NCI-H1436 (cell line): ENCODE data around the gene BAX.

Experiments
- DNase-seq: peaks from one replicate; lab custom pipeline; 2025; lab: John Stamatoyannopoulos, UW

Gene BAX

DNA sequence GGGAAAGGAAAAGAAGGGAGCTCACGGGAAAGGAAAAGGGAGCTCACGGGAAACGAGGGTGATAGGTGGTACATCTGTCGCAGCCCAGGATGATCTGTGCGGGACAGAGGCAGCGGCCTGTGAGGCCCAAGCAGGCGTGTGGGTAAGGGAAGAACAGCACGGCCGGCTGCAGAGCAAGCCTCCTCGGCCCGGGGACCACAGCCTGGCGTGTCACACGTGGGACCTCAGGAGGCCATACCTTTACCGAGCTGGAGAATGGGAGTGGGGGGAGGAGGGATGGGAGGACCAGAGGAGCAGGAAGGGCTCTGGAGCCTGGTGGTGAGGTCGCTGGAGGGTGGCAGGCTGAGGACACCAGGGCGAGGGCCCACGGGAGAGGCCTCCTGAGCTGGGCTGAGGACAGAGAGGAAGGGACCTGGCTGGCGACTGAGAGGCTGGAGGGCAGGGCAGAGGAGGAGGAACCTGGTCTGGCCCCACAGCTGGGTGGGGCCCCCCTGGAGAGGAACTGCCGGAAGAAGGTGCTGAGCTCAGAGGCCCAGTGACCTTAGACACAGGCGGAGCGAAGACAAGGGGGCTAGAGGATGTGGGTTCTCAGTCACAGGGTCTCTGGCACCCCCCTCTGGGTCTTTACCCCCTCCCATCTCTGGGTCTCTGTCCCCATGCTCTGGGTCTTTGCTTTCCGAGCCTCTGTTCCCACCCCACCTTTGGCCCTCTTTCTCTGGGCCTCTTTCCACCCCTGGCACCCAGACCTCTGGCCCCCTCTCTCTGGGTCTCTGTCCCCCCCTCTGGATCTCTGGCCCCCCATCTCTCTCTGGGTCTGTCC, 7.6 kb downstream of the BAX start:
- no peak for DNase-seq

DNA sequence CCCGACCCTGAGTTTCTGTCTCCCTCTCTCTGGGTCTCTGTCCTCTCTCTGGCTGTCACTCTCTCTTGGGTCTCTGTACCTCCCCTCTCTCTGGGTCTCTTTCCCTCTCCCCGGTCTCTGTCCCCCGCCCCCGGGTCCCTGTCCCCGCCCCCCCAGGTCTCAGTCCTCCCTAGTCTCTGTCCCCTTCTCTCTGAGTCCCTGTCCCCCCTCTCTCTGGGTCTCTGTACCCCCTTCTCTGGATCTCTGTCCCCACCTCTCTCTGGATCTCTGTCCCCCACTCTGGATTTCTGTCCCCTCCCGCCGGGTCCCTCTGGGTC, 8.1 kb downstream of the BAX start:
- DNase-seq = no peak

DNA sequence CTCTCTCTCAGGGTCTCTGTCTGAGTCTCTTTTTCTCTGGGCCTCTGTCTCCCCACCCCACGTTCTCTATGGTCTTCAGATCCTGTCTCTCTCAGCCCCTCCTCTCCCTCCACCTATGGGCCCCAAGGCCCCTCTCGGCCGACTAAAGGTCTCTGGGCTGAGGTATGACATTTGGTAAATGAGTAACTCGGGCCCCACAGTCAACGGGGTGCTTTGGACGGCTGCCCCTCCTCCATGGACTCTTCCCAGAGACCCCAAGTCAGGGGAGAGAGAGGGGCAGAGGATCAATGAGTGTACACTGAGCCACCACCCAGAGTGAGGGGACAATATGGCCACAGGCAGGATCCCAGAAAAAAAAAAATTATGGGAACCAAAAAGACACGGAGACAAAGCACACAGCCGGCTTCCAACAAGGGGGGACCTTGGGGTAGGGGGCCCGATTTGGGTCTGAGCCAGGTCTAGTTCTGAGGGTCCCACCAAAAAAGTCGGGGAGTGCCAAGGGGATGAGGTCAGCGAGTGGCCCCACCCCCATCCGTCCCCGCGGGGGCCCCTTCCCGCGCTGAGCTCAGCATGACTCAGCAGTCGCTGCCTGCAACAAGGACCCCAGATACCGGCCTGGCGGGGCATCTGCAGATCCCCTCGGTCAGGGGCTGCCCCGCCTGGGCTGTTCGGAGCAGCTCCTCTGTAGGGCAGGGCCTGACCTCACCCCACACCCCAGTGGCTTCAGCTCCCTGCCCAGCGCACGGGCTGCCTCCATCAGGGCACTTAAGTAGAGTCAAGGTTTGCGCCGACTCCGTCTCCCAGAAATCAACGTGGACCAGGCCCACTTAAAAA, 8.9 kb downstream of the BAX start:
- peak; percentile 59 for DNase-seq

DNA sequence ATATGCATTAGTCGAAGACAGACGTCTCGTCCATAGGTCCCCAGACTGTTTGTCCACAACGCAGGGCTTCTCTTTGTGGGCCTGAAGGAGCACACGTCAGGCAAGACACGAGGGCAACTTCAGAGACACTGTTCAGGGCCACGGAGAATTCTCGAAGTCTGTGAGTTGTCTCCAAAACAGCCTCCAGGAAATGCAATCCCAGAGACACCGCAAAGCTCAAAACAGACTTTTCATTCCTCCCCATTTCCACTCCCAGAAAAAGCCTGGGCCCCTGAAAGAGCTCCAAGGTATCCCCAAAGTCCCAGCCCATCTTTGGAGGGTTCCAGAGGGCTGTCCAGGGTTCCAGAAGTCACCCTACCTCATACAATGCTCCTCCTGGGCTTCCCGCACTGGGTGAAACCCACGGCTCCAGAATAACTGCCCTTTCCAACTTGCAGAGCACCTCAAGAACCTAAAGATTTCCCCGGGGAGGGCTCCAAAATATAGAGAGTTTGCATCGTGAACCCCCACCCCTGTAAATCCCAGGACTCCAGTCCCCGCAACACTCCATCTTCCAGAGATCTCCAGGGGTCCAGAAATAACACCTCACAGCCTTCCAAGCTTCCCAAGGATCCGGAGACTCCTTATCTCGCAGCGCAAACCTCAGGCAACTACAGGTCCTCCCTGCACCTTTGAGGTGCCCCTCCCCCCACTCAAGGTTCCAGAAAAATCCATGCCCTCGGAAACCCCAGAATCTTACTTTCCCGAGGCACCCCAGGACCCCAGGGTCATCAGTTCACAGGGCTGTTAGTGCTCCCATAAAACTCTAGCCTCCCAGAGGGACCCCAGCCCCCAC, 9.7 kb downstream of the BAX start:
- DNase-seq = no peak

DNA sequence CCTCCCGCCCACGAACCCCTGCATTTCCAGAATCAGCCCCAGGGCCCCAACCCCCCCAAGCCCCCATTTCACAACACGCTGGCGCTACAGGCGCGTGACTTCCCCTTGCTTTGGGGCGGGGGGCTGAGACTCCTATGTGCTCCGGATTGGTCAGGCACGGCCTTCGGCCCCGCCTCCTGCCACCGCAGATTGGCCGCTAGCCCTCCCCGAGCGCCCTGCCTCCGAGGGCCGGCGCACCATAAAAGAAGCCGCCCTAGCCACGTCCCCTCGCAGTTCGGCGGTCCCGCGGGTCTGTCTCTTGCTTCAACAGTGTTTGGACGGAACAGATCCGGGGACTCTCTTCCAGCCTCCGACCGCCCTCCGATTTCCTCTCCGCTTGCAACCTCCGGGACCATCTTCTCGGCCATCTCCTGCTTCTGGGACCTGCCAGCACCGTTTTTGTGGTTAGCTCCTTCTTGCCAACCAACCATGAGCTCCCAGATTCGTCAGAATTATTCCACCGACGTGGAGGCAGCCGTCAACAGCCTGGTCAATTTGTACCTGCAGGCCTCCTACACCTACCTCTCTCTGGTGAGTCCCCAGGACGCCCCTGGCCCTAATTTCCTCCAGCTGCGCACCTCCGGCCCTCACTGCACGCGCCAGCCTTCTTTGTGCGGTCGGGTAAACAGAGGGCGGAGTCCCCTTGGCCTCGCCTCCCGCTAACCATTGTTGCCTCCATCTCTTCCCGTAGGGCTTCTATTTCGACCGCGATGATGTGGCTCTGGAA, 10.5 kb downstream of the BAX start, which contains the start of gene FTL:
Gene FTL (plus strand): TSS at position 270 of the 766 bp plus-strand sequence. CDS start 199 bp downstream, at position 469.
- peak; percentile 98 for DNase-seq

DNA sequence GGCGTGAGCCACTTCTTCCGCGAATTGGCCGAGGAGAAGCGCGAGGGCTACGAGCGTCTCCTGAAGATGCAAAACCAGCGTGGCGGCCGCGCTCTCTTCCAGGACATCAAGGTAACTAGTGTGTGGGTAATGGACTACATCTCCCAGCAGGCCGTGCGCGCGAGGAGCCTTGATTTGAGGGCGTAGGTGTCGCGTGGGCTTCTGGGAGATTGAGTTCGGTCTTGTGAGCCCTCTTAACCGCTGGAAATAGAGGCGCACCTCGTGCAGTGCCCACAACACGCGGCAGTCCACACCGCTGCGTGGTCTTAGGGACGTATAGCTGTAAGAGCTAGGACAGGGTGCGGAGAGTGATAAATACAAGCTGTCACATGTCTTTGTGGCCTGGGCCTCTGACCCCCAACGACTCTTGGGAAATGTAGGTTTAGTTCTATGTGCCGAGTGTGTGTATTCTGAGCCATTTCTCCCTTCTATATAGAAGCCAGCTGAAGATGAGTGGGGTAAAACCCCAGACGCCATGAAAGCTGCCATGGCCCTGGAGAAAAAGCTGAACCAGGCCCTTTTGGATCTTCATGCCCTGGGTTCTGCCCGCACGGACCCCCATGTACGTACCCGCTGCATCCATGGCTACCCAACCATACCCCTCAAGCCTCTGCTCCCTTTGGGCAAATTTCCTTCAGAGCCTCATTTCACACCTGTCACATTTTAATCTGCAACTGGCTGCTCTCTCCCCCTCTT, 11.3 kb downstream of the BAX start:
- DNase-seq = peak; percentile 82

DNA sequence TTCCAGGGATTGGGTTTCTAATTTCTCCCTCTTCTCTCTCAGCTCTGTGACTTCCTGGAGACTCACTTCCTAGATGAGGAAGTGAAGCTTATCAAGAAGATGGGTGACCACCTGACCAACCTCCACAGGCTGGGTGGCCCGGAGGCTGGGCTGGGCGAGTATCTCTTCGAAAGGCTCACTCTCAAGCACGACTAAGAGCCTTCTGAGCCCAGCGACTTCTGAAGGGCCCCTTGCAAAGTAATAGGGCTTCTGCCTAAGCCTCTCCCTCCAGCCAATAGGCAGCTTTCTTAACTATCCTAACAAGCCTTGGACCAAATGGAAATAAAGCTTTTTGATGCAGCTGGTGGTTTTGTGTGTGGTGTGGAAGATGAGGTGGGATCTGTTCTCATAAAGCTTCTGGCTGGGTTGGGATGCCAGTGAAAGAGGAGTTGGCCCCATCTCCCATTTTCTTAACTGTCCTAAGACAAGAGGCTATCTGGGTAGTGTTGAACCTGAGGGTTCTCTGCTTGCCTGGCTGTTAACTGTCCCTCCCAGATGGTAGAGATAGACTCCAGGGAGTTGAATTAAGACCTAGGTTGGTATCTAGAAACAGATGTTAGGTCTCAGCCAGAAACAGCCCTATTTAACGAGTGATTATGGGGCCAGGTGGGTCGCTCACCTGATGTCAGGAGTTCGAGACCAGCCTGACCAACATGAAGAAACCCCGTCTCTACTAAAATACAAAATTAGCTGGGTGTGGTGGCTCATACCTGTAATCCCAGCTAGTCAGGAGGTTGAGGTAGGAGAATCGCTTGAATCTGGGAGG, 12.1 kb downstream of the BAX start:
- DNase-seq = no peak

DNA sequence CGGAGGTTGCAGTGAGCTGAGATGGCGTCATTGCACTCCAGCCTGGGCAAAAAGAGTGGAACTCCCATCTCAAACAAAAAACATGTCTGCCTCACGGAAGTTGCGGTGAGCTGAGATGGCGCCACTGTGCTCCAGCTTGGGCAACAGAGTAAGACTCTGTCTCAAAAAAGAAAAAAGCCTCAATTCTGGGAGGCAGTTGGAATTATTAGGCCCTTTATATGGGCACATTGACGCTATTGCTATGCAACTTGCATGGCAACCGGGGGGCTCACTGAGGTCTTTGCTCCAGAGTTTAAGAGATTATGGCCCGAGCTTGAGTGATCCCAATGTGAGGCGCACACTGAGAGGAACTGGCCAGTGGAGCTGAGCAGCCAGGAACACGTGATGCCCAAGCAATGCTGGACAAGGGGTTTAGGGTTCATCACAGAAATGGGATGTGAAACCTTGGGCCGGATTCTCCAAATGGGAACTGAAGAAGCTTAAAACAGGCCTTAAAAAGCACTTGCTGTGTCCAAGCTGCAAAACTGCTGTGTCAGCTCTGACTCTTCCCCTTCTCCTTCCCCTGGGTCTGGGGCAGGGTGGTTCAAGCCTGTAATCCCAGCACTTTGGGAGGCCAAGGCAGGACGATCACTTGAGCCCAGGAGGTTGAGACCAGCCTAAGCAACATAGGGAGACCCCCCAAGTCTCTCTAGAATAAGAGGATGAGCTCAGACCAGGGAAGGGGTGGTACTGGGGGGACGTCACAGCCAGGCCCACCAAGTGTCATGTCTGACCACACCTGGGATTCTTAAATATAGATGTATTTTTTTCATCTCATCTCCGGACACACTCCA, 12.9 kb downstream of the BAX start:
- no peak for DNase-seq

DNA sequence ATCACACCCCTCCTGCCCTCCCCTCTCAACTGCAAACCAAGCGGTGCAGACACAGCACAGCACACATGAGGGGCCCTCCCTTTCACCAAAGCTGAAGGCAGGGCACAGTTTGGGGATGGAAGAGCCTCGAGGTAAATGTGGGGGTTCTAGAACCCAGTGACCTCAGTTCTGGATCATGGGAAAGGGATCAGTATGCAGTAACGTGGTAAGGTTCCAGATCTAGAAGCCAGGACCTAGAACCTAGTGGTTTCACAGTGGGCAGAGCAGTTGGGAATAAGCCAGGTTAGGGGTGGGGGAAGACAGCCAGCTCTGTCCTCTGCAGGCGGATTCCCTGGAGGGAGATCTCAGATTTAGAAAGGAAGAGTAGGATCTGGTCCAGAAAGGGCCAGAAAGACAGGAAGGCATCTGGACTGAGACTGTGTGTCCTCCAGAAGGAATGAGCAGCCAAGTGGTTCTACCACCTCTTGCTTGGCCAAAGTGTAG, 13.5 kb downstream of the BAX start:
- DNase-seq = no peak

DNA sequence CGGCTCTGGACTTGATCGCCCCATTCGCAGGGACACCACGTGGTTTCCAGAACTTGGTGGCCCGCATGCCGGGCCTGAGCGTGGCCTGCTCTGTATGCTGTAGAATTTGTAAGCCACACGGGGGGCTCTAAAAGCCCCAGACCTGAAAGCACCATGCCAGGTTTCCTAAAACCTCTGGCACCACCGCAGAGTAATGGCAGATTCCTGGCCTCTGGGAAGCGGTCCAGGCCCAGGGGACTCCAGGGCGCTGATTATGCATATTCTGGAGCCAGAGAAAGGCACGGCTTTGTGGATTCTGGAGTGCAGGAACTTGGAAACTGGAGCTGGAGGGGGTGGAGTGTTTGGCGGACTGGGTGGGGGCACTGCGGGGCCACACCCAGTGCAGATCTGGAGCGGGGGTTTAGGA, 14.1 kb downstream of the BAX start:
- DNase-seq = no peak

DNA sequence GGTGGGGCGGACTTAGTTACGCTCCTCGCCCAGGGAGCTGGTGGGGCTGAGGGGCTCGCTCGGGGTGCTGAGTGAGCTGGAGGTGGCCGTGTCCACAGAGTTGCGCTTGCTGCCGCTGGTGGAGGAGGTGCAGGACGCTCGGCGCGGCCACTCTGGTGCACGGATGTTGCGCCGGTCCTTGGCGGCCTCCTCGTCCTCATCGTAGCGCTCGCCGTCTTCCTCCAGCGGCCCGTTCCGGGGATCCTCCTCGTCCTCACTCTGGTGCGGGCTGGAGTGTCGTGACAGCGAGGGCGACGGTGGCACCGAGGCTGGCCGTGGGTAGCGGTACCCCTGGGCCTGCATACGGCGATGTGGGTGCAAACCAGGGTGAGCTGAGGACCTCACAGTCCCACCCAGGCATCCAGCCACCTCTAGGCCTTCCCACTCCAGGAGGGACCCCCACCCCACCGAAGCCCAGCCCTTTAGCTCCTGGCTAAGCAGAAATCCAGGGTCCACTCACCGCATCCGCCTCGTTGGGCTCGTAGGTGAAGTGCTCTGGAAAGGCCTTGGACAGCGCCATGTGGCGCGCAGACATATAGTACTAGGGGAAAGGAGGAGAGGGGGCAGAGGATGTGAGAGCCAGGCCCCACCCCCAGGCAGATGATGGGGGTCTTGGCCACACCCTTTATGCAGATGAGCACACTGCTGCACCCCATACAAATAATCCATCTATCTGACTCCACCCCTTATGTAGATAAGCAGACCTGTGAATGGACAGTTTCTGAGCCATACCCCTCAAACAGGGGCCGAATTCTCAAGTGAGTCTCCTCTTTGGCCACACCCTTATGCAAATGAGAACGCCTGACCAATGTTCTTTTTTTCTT, 14.8 kb downstream of the BAX start:
- no peak for DNase-seq

DNA sequence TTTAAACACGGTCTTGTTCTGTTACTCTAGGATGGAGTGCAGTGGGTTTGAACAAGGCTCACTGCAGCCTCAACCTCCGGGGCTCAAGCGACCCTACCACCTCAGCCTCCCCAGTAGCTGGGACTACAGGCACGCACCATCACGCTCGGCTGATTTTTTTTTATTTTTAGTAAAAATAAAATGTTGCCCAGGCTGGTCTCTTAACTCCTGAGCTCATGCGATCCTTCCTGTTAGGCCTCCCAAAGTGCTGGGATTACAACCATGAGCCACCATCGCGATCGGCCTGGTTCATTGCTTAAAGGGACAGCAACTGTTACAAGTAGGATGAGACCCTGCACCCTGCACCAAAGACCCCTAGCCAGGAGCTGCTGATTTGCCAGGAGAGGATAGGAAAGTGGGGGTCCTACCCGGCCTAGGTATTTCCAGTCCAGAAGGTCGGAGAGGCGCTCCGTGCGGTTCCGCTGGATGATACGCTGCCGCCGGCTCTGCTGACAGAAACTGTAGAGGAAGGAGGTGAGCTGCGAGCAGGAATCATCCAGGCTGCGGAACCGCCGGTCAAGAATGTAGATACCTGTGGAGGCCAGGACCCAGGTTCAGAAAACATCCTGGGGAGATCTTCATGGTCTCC, 15.6 kb downstream of the BAX start:
- DNase-seq = no peak

DNA sequence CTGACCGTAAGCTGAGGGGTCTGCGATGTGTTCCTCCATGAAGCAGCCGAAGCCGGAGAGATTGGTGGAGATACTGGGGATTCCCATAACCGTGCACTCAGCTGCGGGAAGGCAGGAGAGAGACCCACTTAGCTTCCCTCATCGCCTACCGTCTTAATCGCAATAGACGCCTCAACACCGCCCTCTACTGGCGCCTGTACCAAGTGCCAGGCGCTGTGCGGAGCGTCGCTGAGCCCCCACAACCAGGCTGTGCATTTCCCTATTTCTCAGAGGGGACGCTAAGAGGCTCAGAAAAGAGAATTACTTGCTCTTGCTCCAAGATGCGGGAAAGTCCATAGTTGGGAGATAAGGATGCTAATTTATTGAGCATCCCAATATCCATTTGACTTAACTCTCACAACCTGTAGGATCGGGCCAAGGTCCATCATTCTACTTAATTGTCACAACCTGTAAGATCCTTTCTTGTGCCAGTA, 16.3 kb downstream of the BAX start:
- DNase-seq = peak; percentile 82

DNA sequence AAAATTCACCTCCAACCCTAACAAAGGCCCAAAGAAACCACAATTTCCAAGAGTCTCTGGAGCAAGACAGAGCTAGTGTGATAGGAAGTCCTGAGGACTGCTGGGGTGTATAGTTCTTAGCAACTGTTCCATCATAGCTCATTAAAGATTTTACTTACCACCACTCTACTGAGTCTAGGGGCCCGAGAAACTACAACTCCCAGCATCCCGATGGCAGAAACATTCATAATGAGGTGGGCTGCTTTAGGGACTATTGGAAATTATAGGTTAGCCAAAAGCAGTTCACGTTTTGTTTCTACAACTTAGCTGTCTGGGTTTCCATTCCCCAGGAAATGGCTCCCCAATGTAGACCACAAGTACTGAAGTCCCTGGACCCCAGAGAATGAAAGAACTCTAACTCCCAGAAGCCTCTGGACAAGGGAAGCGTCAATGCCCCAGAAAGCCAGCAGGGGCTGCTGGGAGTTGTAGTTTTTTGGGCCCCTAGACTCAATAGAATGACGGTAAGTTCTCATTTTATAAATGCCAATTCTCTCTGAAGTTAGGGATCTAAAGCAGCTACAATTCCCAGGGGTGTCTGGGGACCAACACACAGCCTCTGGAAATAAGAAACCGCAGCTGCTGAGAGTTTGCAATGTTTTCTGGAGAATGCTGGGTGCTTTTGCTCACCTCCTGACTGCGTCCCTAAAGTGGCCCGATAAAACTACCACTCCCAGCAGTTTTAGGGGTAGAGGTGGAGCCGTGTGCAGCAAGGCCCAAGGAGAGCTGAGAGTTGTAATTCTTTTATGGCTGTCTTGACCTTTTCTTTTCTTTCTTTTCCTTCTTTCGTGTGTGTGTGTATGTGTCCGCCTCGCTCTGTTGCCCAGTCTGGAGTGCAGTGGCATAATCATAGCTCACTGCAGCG, 21.5 kb downstream of the BAX start:
- DNase-seq = no peak

DNA sequence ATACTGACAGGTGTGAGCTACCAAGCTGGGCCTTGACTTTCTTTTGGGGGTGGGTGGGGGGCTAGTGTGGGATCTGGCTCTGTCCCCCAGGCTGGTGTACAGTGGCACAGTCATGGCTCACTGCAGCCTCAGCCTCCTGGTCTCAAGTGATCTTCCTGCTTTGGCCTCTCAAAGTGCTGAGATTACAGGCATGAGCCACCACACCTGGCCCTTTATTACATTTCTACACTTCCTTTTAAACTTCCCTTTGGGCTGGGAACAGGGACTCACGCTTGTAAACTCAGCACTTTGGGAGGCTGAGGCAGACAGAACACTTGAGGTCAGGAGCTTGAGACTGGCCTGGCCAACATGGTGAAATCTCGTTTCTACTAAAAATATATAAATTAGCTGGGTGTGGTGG, 22.4 kb downstream of the BAX start:
- DNase-seq = no peak

DNA sequence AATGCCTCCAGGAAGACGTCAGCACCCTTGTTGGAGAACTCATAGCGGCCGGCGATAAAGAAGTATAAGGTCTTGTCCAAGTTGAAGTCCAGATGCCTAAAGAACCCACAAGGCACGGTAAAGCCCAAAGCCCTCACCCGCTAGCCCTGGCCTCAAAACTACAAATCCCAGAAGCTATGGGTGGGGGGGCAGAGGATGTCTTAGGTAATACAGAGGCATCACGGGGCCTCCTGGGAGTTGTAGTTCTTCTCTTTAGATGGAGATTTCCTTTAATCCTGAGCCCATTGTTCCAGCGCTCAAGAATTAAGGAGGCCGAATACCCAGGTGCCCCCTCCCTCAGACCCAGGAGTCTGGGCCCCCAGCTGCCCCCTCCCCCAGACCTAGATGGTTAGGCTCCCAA, 27.6 kb downstream of the BAX start:
- no peak for DNase-seq
